GM06990 (cell line): ENCODE results near the gene MAP3K20.

ENCODE experiments used
- DNase-seq: peaks from one replicate; pipeline ENCODE4 v3.0.0-alpha.2; 2011; ENCODE audit not compliant: insufficient read length; ENCODE audit errors: extremely low read depth
- H3K27me3 ChIP-seq: replicated peaks from 2 replicates; pipeline ENCODE4 v1.6.0; 2011; ENCODE audit warnings: low read length; ENCODE audit not compliant: control insufficient read depth, insufficient read depth
- H3K36me3 ChIP-seq: 2 replicates; pipeline ENCODE4 v1.5.1; 2011; ENCODE audit warnings: low read length; ENCODE audit not compliant: control insufficient read depth, insufficient read depth
- H3K4me3 ChIP-seq: replicated peaks from 2 replicates; pipeline ENCODE4 v1.5.1; 2011; ENCODE audit warnings: low read depth, mild to moderate bottlenecking, control low read depth, low read length
- TF ChIP-seq, protein P1 (sequence below): IDR thresholded peaks from 2 replicates; pipeline ENCODE4 v1.5.1; 2011; ENCODE audit warnings: low read length, control low read depth, mild to moderate bottlenecking, inconsistent platforms; ENCODE audit not compliant: insufficient read depth, poor library complexity, severe bottlenecking

MAP3K20 gene

DNA sequence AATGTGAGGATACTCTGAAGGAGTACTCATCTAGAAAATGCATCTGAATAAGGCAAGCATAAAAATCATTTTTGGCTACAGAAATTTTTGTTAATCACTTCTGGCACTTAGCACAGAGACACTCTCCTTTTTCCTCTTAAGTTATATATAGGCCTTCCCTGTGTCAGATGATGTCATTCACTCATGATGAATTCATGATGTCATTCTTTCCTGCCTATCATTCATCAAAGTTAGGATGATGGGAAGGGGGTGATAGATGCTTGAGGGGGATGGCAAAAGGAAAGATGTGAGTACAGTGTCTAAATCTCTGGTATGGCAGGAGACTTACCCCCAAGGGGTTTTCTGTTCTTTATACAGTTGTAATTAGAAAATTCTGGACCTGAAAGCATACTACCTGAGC lies 42.0 kb downstream of the MAP3K20 start:
- H3K27me3 ChIP-seq: no peaks in the 10 kb centered on the region
- H3K4me3 ChIP-seq: no peak overlapping the region
- no peak for DNase-seq
- H3K36me3 ChIP-seq: no peaks in the 10 kb centered on the region; the same call in 1 of the 2 replicates
- TF ChIP-seq, protein P1, sequence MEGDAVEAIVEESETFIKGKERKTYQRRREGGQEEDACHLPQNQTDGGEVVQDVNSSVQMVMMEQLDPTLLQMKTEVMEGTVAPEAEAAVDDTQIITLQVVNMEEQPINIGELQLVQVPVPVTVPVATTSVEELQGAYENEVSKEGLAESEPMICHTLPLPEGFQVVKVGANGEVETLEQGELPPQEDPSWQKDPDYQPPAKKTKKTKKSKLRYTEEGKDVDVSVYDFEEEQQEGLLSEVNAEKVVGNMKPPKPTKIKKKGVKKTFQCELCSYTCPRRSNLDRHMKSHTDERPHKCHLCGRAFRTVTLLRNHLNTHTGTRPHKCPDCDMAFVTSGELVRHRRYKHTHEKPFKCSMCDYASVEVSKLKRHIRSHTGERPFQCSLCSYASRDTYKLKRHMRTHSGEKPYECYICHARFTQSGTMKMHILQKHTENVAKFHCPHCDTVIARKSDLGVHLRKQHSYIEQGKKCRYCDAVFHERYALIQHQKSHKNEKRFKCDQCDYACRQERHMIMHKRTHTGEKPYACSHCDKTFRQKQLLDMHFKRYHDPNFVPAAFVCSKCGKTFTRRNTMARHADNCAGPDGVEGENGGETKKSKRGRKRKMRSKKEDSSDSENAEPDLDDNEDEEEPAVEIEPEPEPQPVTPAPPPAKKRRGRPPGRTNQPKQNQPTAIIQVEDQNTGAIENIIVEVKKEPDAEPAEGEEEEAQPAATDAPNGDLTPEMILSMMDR: no peak

DNA sequence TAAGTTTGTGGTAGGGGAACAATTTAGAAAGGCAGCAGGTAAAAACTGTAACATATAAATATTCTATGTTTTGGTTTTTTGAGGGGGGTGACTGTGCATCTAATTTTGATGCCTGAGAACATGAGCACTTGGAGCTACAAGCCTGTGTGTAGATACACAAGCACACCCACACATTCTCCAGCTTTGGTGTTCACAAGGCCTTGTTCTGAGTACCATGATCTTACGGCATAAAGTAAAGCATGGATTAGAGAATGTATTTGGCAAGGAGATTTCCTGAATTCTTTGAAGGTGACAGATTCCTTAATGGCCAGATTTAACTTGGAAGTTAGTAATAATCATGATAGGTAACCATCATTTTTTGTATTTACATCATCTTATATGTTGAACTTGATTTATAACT lies 42.7 kb downstream of the MAP3K20 start:
- H3K27me3 ChIP-seq: no peaks in the 10 kb centered on the region
- TF ChIP-seq, protein P1: no peak
- no peaks in the 10 kb centered on the region; the same call in 1 of the 2 replicates for H3K36me3 ChIP-seq
- H3K4me3 ChIP-seq: no peak overlapping the region
- no peak for DNase-seq

DNA sequence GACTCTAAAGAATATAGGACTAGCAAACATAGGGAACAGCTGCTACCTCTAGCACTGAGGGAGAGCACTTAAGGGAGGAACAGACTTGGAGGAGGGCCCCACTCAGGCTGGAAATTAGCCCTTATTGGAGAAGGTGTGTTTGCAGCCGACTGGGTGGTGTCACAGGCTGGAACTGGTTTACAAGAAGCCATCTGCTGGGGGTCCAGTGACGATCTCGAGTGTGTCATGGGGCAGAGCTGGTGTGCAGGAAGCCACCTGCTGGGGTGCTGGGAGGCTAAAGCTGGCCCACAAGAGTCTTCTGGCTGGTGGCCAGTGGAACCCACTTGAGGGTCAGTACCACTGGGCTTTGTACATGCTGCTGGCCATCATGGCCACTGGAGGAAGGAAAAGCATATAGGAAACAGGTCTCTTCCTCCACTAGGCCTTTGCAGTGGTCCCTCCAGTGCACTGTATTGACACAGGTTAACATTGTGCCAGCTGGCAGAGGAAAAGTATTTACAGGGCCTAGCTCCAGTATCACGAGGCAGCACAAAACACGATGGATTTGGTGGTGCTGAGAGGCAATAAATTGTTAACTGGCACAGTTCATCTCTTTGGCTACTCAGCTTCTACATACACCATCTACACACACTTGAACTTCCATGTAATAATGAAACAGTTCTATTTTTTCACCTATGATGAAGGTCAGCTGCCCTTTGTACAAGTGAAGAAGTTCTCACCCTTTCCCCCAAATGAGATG lies 43.6 kb downstream of the MAP3K20 start:
- Histone ChIP-seq H3K36me3 (no peaks in the 10 kb centered on the region; the same call in 1 of the 2 replicates), H3K27me3 (no peaks in the 10 kb centered on the region), H3K4me3 (no peak overlapping the region)
- TF ChIP-seq, protein P1: no peak
- DNase-seq: peak; percentile 21

DNA sequence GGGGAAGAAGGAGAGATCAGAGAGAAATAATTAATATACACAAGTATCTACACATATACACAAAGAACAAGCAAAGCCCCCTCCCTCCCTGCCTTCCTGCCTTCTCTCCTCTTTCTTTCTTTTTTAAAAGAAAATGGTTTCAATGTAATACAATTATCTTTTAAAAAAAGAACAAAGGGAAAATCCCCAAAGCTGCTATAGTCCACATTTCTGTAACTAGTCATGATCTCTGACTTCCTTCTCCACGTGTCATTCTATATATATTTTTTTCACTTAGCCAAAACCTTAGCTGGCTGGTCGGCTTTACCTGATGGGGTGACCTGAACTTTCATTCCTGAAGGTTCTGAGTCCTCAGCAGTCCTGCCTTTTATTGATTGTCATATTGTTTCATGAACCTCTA lies 44.3 kb downstream of the MAP3K20 start:
- DNase-seq: no peak
- Histone ChIP-seq H3K4me3 (no peak overlapping the region), H3K27me3 (no peaks in the 10 kb centered on the region), H3K36me3 (no peaks in the 10 kb centered on the region; the same call in 1 of the 2 replicates)
- TF ChIP-seq, protein P1: no peak

DNA sequence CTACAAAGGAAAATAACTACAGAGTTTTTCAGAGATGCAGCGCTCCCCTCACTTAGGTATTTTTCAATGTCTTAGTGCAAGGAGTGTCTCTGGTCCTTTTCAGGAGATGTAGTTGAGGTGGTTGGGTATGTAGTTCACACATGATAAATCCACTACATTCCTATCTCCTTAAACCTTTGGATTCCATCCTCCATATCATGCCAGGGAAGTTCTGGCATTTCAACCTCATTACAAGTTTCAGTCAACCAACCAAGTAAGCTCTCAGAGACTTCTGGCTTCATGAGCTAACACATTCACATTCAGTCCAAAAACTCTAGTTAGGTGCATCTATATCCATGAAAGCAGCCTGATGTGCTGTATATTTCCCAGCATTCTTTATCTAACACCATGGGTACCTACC lies 47.3 kb downstream of the MAP3K20 start:
- Histone ChIP-seq H3K4me3 (no peak overlapping the region), H3K27me3 (no peaks in the 10 kb centered on the region), H3K36me3 (no peaks in the 10 kb centered on the region; the same call in 1 of the 2 replicates)
- TF ChIP-seq, protein P1: no peak
- no peak for DNase-seq
